Peyer's patch (tissue), 4 donors: ENCODE results near the gene NFATC2IP.
A peak's percentile ranks its signal among the peaks of the same experiment; 100 is the strongest.

Experiments
- POLR2A ChIP-seq, 2 donors: fragments of 450-650 bp; IDR thresholded peaks; one replicate each; pipeline ENCODE4 v1.5.1; 2017; ENCODE audit warnings: antibody characterized with exemption in 2 of 2, mild to moderate bottlenecking in 2 of 2, moderate library complexity in 2 of 2
- TF ChIP-seq, protein P1 (sequence below), 6 experiments: fragments of 450-650 bp in 4 of 6; fragments of 200-600 bp in 2 of 6; sonication (generic) in 1 of 6; IDR thresholded peaks; one replicate each; pipeline ENCODE4 v1.5.1; 2017 to 2019; ENCODE audit warnings: antibody characterized with exemption in 6 of 6, mild to moderate bottlenecking in 3 of 6, moderate library complexity in 1 of 6

DNA sequence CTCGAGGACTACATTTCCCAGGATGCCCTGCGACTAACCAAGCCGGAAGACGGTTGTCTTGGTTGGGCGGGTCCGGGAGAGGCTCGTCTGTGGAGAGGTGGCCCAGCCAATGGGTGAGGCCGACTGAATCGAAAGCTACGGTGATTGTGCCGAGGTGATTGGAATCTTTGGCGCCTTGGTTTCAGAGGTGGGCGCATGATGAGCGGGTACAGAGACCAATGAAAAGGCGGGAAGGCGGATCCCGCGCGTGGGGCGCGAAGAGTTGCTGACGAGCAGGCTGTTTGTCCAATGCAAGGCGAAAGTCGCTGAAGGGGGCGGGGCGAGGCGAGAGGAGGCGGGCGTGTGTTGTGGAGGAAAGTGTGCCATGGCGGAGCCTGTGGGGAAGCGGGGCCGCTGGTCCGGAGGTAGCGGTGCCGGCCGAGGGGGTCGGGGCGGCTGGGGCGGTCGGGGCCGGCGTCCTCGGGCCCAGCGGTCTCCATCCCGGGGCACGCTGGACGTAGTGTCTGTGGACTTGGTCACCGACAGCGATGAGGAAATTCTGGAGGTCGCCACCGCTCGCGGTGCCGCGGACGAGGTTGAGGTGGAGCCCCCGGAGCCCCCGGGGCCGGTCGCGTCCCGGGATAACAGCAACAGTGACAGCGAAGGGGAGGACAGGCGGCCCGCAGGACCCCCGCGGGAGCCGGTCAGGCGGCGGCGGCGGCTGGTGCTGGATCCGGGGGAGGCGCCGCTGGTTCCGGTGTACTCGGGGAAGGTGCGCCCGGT lies at the start of gene NFATC2IP:
- peak; percentile 56 to 67 for TF ChIP-seq POLR2A (IDR thresholded peaks at IDR 0.05)
- TF ChIP-seq, protein P1, sequence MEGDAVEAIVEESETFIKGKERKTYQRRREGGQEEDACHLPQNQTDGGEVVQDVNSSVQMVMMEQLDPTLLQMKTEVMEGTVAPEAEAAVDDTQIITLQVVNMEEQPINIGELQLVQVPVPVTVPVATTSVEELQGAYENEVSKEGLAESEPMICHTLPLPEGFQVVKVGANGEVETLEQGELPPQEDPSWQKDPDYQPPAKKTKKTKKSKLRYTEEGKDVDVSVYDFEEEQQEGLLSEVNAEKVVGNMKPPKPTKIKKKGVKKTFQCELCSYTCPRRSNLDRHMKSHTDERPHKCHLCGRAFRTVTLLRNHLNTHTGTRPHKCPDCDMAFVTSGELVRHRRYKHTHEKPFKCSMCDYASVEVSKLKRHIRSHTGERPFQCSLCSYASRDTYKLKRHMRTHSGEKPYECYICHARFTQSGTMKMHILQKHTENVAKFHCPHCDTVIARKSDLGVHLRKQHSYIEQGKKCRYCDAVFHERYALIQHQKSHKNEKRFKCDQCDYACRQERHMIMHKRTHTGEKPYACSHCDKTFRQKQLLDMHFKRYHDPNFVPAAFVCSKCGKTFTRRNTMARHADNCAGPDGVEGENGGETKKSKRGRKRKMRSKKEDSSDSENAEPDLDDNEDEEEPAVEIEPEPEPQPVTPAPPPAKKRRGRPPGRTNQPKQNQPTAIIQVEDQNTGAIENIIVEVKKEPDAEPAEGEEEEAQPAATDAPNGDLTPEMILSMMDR (IDR thresholded peaks at IDR 0.05), result no peak
